Measurements from ENCODE around the gene USP22. TPM values are rescaled to one million over a fixed set of nuclear protein-coding genes. Genes with fewer than 3 reads are reported as not detected.

USP22 gene
- total and polyA plus RNA-seq, 4 donors = 27.2 to 109 (median 58.1) TPM

GRCh38 chr17:21002309-21003006 lies 40.4 kb downstream of the USP22 start:
- Histone ChIP-seq H3K27me3 (ENCODE audit: control insufficient read depth in 4 of 4, insufficient read depth in 4 of 4, low read length in 3 of 4) (no peaks in the 10 kb centered on the region), H3K9me3 (ENCODE audit: control insufficient read depth in 4 of 4, low read length in 3 of 4) (no peaks in the 10 kb centered on the region), H3K27ac (ENCODE audit: low read depth in 1 of 2, low read length in 2 of 2) (no peak overlapping the region), H3K4me1 (ENCODE audit: control insufficient read depth in 4 of 4, insufficient read depth in 4 of 4, low read length in 3 of 4) (peaks cover 0 to 9% (median 2%) of the 10 kb centered on the region in 4 donors), H3K9ac (ENCODE audit: low read depth in 1 of 2, low read length in 2 of 2) (no peak overlapping the region), H3K4me3 (ENCODE audit: low read depth in 1 of 3, low read length in 3 of 3) (no peak overlapping the region), H3K36me3 (ENCODE audit: control insufficient read depth in 4 of 4, insufficient read depth in 3 of 4, low read depth in 1 of 4, low read length in 3 of 4) (peaks cover 23 to 70% (median 54%) of the 10 kb centered on the region in 4 donors)
- 94% methylated on average over 26 of the region's 26 CpGs for WGBS
- no peak for TF ChIP-seq TAF1 (conservative IDR thresholded peaks at IDR 0.05)
- TF ChIP-seq HNF4G (IDR thresholded peaks at IDR 0.05) = no peak
- TF ChIP-seq RXRA (IDR thresholded peaks at IDR 0.05) = no peak
- TF ChIP-seq CTCF (IDR thresholded peaks at IDR 0.05; ENCODE audit: low read depth, low read length, missing input control) = no peak
- TF ChIP-seq REST (IDR thresholded peaks at IDR 0.05) = no peak
- TF ChIP-seq NR2F2 (IDR thresholded peaks at IDR 0.05) = no peak
- no peak for TF ChIP-seq FOXA2 (IDR thresholded peaks at IDR 0.05)
- no peak for TF ChIP-seq GABPA (IDR thresholded peaks at IDR 0.05 in 1 of 2, conservative IDR thresholded peaks at IDR 0.05 in 1 of 2)
- TF ChIP-seq YY1 (IDR thresholded peaks at IDR 0.05) = no peak
- TF ChIP-seq JUND (IDR thresholded peaks at IDR 0.05) = no peak
- no peak for TF ChIP-seq MAX (IDR thresholded peaks at IDR 0.05)
- DNase-seq (ENCODE audit: low spot score) = no peak

- peaks cover 18 to 64% (median 47%) of the 10 kb centered on the region in 4 donors for H3K36me3 ChIP-seq (ENCODE audit: control insufficient read depth in 4 of 4, insufficient read depth in 3 of 4, low read depth in 1 of 4, low read length in 3 of 4)
- no peak for DNase-seq (ENCODE audit: low spot score)
- no peaks in the 10 kb centered on the region for H3K9me3 ChIP-seq (ENCODE audit: control insufficient read depth in 4 of 4, low read length in 3 of 4)
- H3K9ac ChIP-seq (ENCODE audit: low read depth in 1 of 2, low read length in 2 of 2) = peak overlapping the region in 1 of 2 donors; percentile 8
- no peaks in the 10 kb centered on the region for H3K27me3 ChIP-seq (ENCODE audit: control insufficient read depth in 4 of 4, insufficient read depth in 4 of 4, low read length in 3 of 4)
- no peak overlapping the region for H3K4me3 ChIP-seq (ENCODE audit: low read depth in 1 of 3, low read length in 3 of 3)
- 81% methylated on average over 12 of the region's 12 CpGs for WGBS
- no peak overlapping the region for H3K27ac ChIP-seq (ENCODE audit: low read depth in 1 of 2, low read length in 2 of 2)
- peaks cover 0 to 9% (median 2%) of the 10 kb centered on the region in 4 donors for H3K4me1 ChIP-seq (ENCODE audit: control insufficient read depth in 4 of 4, insufficient read depth in 4 of 4, low read length in 3 of 4)
- no peak for TF ChIP-seq YY1 (IDR thresholded peaks at IDR 0.05)
- no peak for TF ChIP-seq TAF1 (conservative IDR thresholded peaks at IDR 0.05)
- no peak for TF ChIP-seq GABPA (IDR thresholded peaks at IDR 0.05 in 1 of 2, conservative IDR thresholded peaks at IDR 0.05 in 1 of 2)
- no peak for TF ChIP-seq CTCF (IDR thresholded peaks at IDR 0.05; ENCODE audit: low read depth, low read length, missing input control)
- TF ChIP-seq JUND (IDR thresholded peaks at IDR 0.05) = no peak
- no peak for TF ChIP-seq RAD21 (IDR thresholded peaks at IDR 0.05)
- TF ChIP-seq MAX (IDR thresholded peaks at IDR 0.05) = no peak
- TF ChIP-seq FOXA2 (IDR thresholded peaks at IDR 0.05) = no peak
- no peak for TF ChIP-seq HNF4G (IDR thresholded peaks at IDR 0.05)
- no peak for TF ChIP-seq ATF3 (IDR thresholded peaks at IDR 0.05)
- no peak for TF ChIP-seq NR2F2 (IDR thresholded peaks at IDR 0.05)
- TF ChIP-seq REST (IDR thresholded peaks at IDR 0.05) = no peak
- TF ChIP-seq SP1 (IDR thresholded peaks at IDR 0.05) = no peak
- no peak for TF ChIP-seq FOXA1 (IDR thresholded peaks at IDR 0.05)
- TF ChIP-seq EGR1 (IDR thresholded peaks at IDR 0.05; ENCODE audit: low read depth in 2 of 2) = no peak
Measured at GRCh38 chr17:21001813-21002221, 41.0 kb downstream of the USP22 start.

All from liver (tissue), 9 donors.